IMR-90 (cell line): Measurements from ENCODE around the gene FANCD2. TPM values are rescaled to one million over a fixed set of nuclear protein-coding genes. Genes with fewer than 3 reads are reported as not detected.

ENCODE experiments used
- ATAC-seq: fragments of 200-7000 bp; cut with Tn5 transposase; 2 replicates; pipeline ENCODE4 v1.9.1; 2020; ENCODE audit warnings: low read depth, mild to moderate bottlenecking, moderate library complexity
- BruUV-seq: library from RNA; stranded (reverse); fragments of 400-500 nt; replicated peaks from 2 replicates; lab custom pipeline; 2021; lab: Mats Ljungman, UMichigan
- CTCF ChIA-PET: fragments of 300-600 bp; formaldehyde crosslinking; extraction: SDS; loops from one replicate; lab custom pipeline; 2021; ENCODE audit warnings: antibody characterized with exemption; lab: Yijun Ruan, JAX
- POLR2A ChIA-PET: fragments of 300-600 bp; sonication (Branson Sonifier 250); formaldehyde crosslinking; loops from one replicate; lab custom pipeline; 2022; ENCODE audit warnings: antibody characterized with exemption; ENCODE audit not compliant: unreplicated experiment; lab: Charles Lee
- DNase-seq: peaks from one replicate; pipeline ENCODE4 v3.0.0; 2013
- H2AFZ ChIP-seq: replicated peaks from 2 replicates; pipeline ENCODE3; 2013; ENCODE audit warnings: low read length, mild to moderate bottlenecking; ENCODE audit not compliant: poor library complexity
- H2AK5ac ChIP-seq: 2 replicates; pipeline ENCODE4 v1.6.1; 2013; ENCODE audit warnings: low read depth, low read length, inconsistent platforms
- H2AK9ac ChIP-seq: replicated peaks from 2 replicates; pipeline ENCODE3; 2013; ENCODE audit warnings: mild to moderate bottlenecking, low read depth, low read length, moderate library complexity; ENCODE audit not compliant: poor library complexity
- H2BK120ac ChIP-seq: 2 replicates; pipeline ENCODE4 v1.6.1; 2013; ENCODE audit warnings: low read depth, low read length, inconsistent platforms
- H2BK15ac ChIP-seq: 3 replicates; pipeline ENCODE4 v1.6.1; 2013; ENCODE audit warnings: low read depth, low read length, inconsistent platforms
- H2BK20ac ChIP-seq: 2 replicates; pipeline ENCODE4 v1.6.1; 2013; ENCODE audit warnings: low read depth, mild to moderate bottlenecking, inconsistent platforms, low read length, moderate library complexity
- H2BK5ac ChIP-seq: 2 replicates; pipeline ENCODE4 v1.6.1; 2013; ENCODE audit warnings: mild to moderate bottlenecking, low read depth, low read length, inconsistent platforms; ENCODE audit not compliant: poor library complexity, severe bottlenecking
- H3K14ac ChIP-seq: replicated peaks from 2 replicates; pipeline ENCODE4 v1.6.1; 2013; ENCODE audit warnings: low read depth, low read length, inconsistent platforms
- H3K18ac ChIP-seq: 2 replicates; pipeline ENCODE4 v1.6.1; 2013; ENCODE audit warnings: low read depth, low read length, control low read depth
- H3K23ac ChIP-seq: 2 replicates; pipeline ENCODE4 v1.6.1; 2013; ENCODE audit warnings: low read depth, low read length, inconsistent platforms
- H3K27ac ChIP-seq: 2 replicates; pipeline ENCODE4 v1.5.1; 2013; ENCODE audit warnings: mild to moderate bottlenecking, control low read depth, low read length; ENCODE audit not compliant: insufficient read depth
- H3K27me3 ChIP-seq: 2 replicates; pipeline ENCODE4 v1.6.1; 2013; ENCODE audit warnings: low read length; ENCODE audit not compliant: control insufficient read depth, insufficient read depth
- H3K36me3 ChIP-seq: 2 replicates; pipeline ENCODE4 v1.6.1; 2013; ENCODE audit warnings: low read length, mixed read lengths; ENCODE audit not compliant: control insufficient read depth, insufficient read depth
- H3K4ac ChIP-seq: 2 replicates; pipeline ENCODE4 v1.6.1; 2013; ENCODE audit warnings: low read depth, low read length, inconsistent platforms
- H3K4me1 ChIP-seq: 2 replicates; pipeline ENCODE4 v1.6.1; 2013; ENCODE audit warnings: low read length, mixed read lengths; ENCODE audit not compliant: control insufficient read depth, insufficient read depth
- H3K4me2 ChIP-seq: 2 replicates; pipeline ENCODE4 v1.6.1; 2013; ENCODE audit warnings: low read depth, mild to moderate bottlenecking, control low read depth, low read length, moderate library complexity
- H3K4me3 ChIP-seq: 2 replicates; pipeline ENCODE4 v1.5.1; 2013; ENCODE audit warnings: low read depth, mild to moderate bottlenecking, control low read depth, low read length, moderate library complexity; ENCODE audit not compliant: insufficient read depth
- H3K56ac ChIP-seq: 2 replicates; pipeline ENCODE4 v1.6.1; 2013; ENCODE audit warnings: low read length, inconsistent platforms; ENCODE audit not compliant: insufficient read depth; ENCODE audit errors: extremely low read depth
- H3K79me1 ChIP-seq, 2 experiments: 2 replicates each; pipeline ENCODE4 v1.6.1; 2013; ENCODE audit warnings: low read length in 2 of 2, inconsistent platforms in 1 of 2, low read depth in 1 of 2
- H3K9ac ChIP-seq: 2 replicates; pipeline ENCODE4 v1.6.1; 2013; ENCODE audit warnings: low read depth, low read length, control low read depth
- H3K9me1 ChIP-seq: 2 replicates; pipeline ENCODE4 v1.6.1; 2013; ENCODE audit warnings: low read length, inconsistent platforms; ENCODE audit not compliant: insufficient read depth
- H3K9me3 ChIP-seq: 2 replicates; pipeline ENCODE4 v1.6.1; 2013; ENCODE audit warnings: low read length; ENCODE audit not compliant: control insufficient read depth, insufficient read depth
- H4K20me1 ChIP-seq: 2 replicates; pipeline ENCODE4 v1.6.1; 2013; ENCODE audit warnings: low read length, inconsistent platforms; ENCODE audit not compliant: insufficient read depth
- H4K5ac ChIP-seq: 2 replicates; pipeline ENCODE4 v1.6.1; 2013; ENCODE audit warnings: mild to moderate bottlenecking, low read depth, low read length, control low read depth
- H4K8ac ChIP-seq, 2 experiments: 2 replicates each; pipeline ENCODE4 v1.6.1; 2013; ENCODE audit warnings: low read depth in 2 of 2, low read length in 2 of 2, control low read depth in 1 of 2, inconsistent platforms in 1 of 2
- H4K91ac ChIP-seq: 2 replicates; pipeline ENCODE4 v1.6.1; 2013; ENCODE audit warnings: low read depth, low read length, inconsistent platforms; ENCODE audit not compliant: insufficient read depth
- BHLHE40 ChIP-seq: fragments of 150-350 bp; IDR thresholded peaks from 2 replicates; pipeline ENCODE4 v1.6.1; 2016; ENCODE audit warnings: mild to moderate bottlenecking, low read depth, low read length
- NFE2L2 ChIP-seq: fragments of 150-350 bp; IDR thresholded peaks from 2 replicates; pipeline ENCODE4 v1.6.1; 2016; ENCODE audit warnings: low read depth, mild to moderate bottlenecking, low read length
- RAD21 ChIP-seq: IDR thresholded peaks from 2 replicates; pipeline ENCODE4 v1.6.1; 2012; ENCODE audit warnings: low read length, improper control_type of control experiment
- WGBS, 2 experiments: methylation state at CpG; one replicate each; pipeline versions ENCODE4 v1.1.5 to v1.1.7; 2013; ENCODE audit warnings: missing lambda C conversion rate in 2 of 2; ENCODE audit not compliant: insufficient read length in 1 of 2; ENCODE audit errors: extremely low coverage in 2 of 2; 5-methylcytosine and 5-hydroxymethylcytosine counted together
- dilution Hi-C: fragments of 300-500 bp; cut with HindIII; formaldehyde crosslinking; loops from one replicate; pipeline ENCODE4 v1.14.3; 2018; ENCODE audit warnings: low sequenced_read_pairs; ENCODE audit not compliant: unreplicated experiment
- in situ Hi-C: fragments of 300-500 bp; cut with MboI; formaldehyde crosslinking; loops from 3 replicates; pipeline ENCODE4 v1.14.3; 2019; ENCODE audit warnings: low sequenced_read_pairs, inconsistent platforms, mixed read lengths
- intact Hi-C: fragments of 100-400 bp; cut with micrococcal nuclease; formaldehyde crosslinking; loops from 2 replicates; pipeline ENCODE4 v1.10.0; 2022
- polyA plus RNA-seq, 3 experiments: library from polyadenylated mRNA; depleted of rRNA; stranded (reverse); fragments of >200 nt; gene quantifications; 2 replicates each; pipeline ENCODE4 v1.2.3, GENCODE V29; 2012; ENCODE audit warnings: low replicate concordance in 1 of 3
- total RNA-seq: library from RNA; depleted of rRNA; stranded (reverse); fragments of >200 nt; gene quantifications from 2 replicates; pipeline ENCODE4 v1.2.3, GENCODE V29; 2012
- TF ChIP-seq, protein P1 (sequence below): conservative IDR thresholded peaks from 2 replicates; pipeline ENCODE4 v1.5.1; 2012; ENCODE audit warnings: mild to moderate bottlenecking, low read depth, low read length, improper control_type of control experiment
- TF ChIP-seq, protein P2 (sequence below): fragments of 150-350 bp; IDR thresholded peaks from 2 replicates; pipeline ENCODE4 v1.6.1; 2017; ENCODE audit warnings: mild to moderate bottlenecking, antibody characterized with exemption, low read length, low read depth

Gene FANCD2
- total and polyA plus RNA-seq, 2 of the 4 experiments (the other 2 are of a cell fraction) = 8.9 to 19.7 TPM

DNA sequence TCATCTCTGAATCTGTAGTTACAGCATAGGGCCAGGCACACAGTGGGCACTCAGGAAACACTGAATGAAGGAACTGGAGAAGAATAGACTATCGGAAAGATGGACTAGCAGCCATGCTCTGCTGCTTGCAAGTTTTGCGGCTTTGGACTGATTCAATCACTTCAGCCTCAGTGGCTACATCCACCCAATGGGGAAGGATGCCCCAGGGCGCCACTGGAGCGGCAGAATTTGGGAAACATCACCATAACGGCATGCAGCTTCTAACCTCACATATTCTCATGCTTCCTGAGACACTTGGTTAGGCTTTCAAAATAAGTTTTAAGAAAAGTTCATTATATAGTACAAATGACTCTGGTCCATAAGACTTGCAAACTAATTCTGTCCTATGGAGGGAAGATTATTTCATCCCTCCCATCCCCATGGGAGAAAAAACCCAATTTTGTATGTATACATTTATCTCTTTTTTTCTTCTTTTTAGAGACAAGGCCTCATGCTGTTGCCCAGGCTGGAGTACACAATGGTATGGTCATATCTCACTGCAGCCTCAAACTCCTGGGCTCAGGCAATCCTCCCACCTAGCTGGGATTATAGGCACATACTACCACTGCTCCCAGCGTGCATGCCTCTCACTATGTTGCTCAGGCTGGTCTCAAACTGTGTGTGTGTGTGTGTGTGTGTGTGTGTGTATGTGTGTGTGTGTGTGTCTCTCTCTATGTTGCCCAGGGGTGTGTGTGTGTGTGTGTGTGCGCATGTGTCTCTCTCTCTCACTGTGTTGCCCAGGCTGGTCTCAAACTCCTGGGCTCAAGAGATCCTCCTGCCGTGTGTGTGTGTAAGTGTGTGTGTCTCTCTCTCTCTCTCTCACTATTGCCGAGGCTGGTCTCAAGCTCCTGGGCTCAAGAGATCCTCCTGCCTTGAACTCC is 4.1 kb upstream of the FANCD2 start:
- no peak overlapping the region for H3K4me2 ChIP-seq
- no peak overlapping the region for H2BK20ac ChIP-seq
- peaks cover 27% of the 10 kb centered on the region for H3K9me1 ChIP-seq
- in situ Hi-C loops (no loop called here), dilution Hi-C loops (no loop called here), intact Hi-C loops (no loop called here)
- no peaks in the 10 kb centered on the region for H3K9me3 ChIP-seq
- H2AFZ ChIP-seq = no peak overlapping the region
- H3K4ac ChIP-seq = no peak overlapping the region; the same call in 1 of the 2 replicates
- WGBS, 2 experiments = 94% methylated on average over 2 of the region's 9 CpGs; no CpG with 5 or more reads in 1 of the 2 experiments
- H4K8ac ChIP-seq = no peak overlapping the region
- no peak overlapping the region for H2BK120ac ChIP-seq
- no peak overlapping the region for H3K27ac ChIP-seq
- peaks cover 22% of the 10 kb centered on the region for H3K4me1 ChIP-seq
- peak overlapping the region; percentile 7; the same call in 1 of the 2 replicates for H4K91ac ChIP-seq
- no peak overlapping the region for H3K4me3 ChIP-seq
- no peak overlapping the region for H3K14ac ChIP-seq
- peak overlapping the region; percentile 93 for H2AK5ac ChIP-seq
- peaks cover 32 to 68% of the 10 kb centered on the region in 2 experiments for H3K79me1 ChIP-seq
- TF ChIP-seq NFE2L2 (no peak), RAD21 (no peak), BHLHE40 (no peak)
- TF ChIP-seq, protein P1, sequence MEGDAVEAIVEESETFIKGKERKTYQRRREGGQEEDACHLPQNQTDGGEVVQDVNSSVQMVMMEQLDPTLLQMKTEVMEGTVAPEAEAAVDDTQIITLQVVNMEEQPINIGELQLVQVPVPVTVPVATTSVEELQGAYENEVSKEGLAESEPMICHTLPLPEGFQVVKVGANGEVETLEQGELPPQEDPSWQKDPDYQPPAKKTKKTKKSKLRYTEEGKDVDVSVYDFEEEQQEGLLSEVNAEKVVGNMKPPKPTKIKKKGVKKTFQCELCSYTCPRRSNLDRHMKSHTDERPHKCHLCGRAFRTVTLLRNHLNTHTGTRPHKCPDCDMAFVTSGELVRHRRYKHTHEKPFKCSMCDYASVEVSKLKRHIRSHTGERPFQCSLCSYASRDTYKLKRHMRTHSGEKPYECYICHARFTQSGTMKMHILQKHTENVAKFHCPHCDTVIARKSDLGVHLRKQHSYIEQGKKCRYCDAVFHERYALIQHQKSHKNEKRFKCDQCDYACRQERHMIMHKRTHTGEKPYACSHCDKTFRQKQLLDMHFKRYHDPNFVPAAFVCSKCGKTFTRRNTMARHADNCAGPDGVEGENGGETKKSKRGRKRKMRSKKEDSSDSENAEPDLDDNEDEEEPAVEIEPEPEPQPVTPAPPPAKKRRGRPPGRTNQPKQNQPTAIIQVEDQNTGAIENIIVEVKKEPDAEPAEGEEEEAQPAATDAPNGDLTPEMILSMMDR = no peak
- TF ChIP-seq, protein P2, sequence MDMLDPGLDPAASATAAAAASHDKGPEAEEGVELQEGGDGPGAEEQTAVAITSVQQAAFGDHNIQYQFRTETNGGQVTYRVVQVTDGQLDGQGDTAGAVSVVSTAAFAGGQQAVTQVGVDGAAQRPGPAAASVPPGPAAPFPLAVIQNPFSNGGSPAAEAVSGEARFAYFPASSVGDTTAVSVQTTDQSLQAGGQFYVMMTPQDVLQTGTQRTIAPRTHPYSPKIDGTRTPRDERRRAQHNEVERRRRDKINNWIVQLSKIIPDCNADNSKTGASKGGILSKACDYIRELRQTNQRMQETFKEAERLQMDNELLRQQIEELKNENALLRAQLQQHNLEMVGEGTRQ = no peak
- DNase-seq = no peak
- H3K18ac ChIP-seq = no peak overlapping the region
- H3K9ac ChIP-seq = no peak overlapping the region
- 0 out of 2 replicates have a peak, but pooled peaks cover 4% of the 10 kb centered on the region for H4K20me1 ChIP-seq
- H3K36me3 ChIP-seq = peaks cover 32% of the 10 kb centered on the region
- no peaks in the 10 kb centered on the region for H3K27me3 ChIP-seq
- H2AK9ac ChIP-seq = no peak overlapping the region
- no peak overlapping the region for H3K23ac ChIP-seq
- ATAC-seq = no peak
- H2BK5ac ChIP-seq = peak overlapping the region; percentile 37
- no peak overlapping the region for H3K56ac ChIP-seq
- BruUV-seq = no TSS peak
- H4K5ac ChIP-seq = no peak overlapping the region
- POLR2A ChIA-PET = no interaction called here
- no peak overlapping the region; the same call in 2 of the 3 replicates for H2BK15ac ChIP-seq
- CTCF ChIA-PET = no interaction called here
